B cell (primary cell): ENCODE data around the gene PRDM15. TPM values are rescaled to one million over a fixed set of nuclear protein-coding genes. Genes with fewer than 3 reads are reported as not detected.

Experiments
- ATAC-seq: fragments of 200-7000 bp; cut with Tn5 transposase; one replicate; pipeline ENCODE4 v1.10.0; 2021; ENCODE audit warnings: low read depth, mild to moderate bottlenecking, moderate number of reproducible peaks, moderate library complexity
- CTCF ChIA-PET: fragments of 350-600 bp; sonication (Branson Sonifier 250); formaldehyde crosslinking; loops from one replicate; lab custom pipeline; 2021; ENCODE audit warnings: antibody characterized with exemption, inconsistent platforms; lab: Charles Lee
- POLR2A ChIA-PET: fragments of 350-600 bp; sonication (Branson Sonifier 250); formaldehyde crosslinking; loops from one replicate; lab custom pipeline; 2021; ENCODE audit warnings: antibody characterized with exemption; lab: Charles Lee
- DNase-seq: peaks from one replicate; pipeline ENCODE4 v3.0.0; 2013
- H2AFZ ChIP-seq: 2 replicates; pipeline ENCODE4 v1.6.1; 2012; ENCODE audit warnings: mild to moderate bottlenecking, low read depth, low read length; ENCODE audit not compliant: insufficient read depth, poor library complexity, severe bottlenecking
- H3K27ac ChIP-seq, 2 donors: 1 replicate in 1 of 2; 2 replicates in 1 of 2; pipeline ENCODE4 v1.5.1; 2012 to 2013; ENCODE audit warnings: low read length in 2 of 2, mild to moderate bottlenecking in 2 of 2, moderate library complexity in 1 of 2
- H3K27me3 ChIP-seq, 4 experiments: fragments of 200-600 bp in 1 of 4; sonication (generic) in 1 of 4; replicated peaks in 1 of 4; 1 replicate in 2 of 4; 2 replicates in 2 of 4; pipeline versions ENCODE4 v1.6.1 to v1.7.0; 2013 to 2016; ENCODE audit warnings: low read length in 3 of 4, mild to moderate bottlenecking in 2 of 4, mixed read lengths in 1 of 4, moderate library complexity in 1 of 4; ENCODE audit not compliant: insufficient read depth in 4 of 4, control insufficient read depth in 3 of 4; ENCODE audit errors: control extremely low read depth in 1 of 4
- H3K36me3 ChIP-seq, 2 experiments: replicated peaks in 1 of 2; 1 replicate in 1 of 2; 2 replicates in 1 of 2; pipeline versions ENCODE4 v1.6.1 to v1.7.1; 2013; ENCODE audit warnings: low read length in 1 of 2; ENCODE audit not compliant: insufficient read depth in 2 of 2, control insufficient read depth in 1 of 2; ENCODE audit errors: control extremely low read depth in 1 of 2, extremely low read depth in 1 of 2
- H3K4me1 ChIP-seq, 2 donors: fragments of 200-600 bp in 1 of 2; sonication (generic) in 1 of 2; 1 replicate in 1 of 2; 2 replicates in 1 of 2; pipeline versions ENCODE4 v1.5.1 to v1.6.1; 2013 to 2017; ENCODE audit warnings: low read length in 2 of 2; ENCODE audit not compliant: control insufficient read depth in 2 of 2, insufficient read depth in 2 of 2
- H3K4me2 ChIP-seq: replicated peaks from 2 replicates; pipeline ENCODE3; 2012; ENCODE audit warnings: mild to moderate bottlenecking, low read depth, low read length; ENCODE audit not compliant: poor library complexity, severe bottlenecking
- H3K4me3 ChIP-seq, 5 experiments: fragments of 200-600 bp in 1 of 5; sonication (generic) in 1 of 5; 1 replicate in 3 of 5; 2 replicates in 2 of 5; pipeline versions ENCODE4 v1.5.1 to v1.7.0; 2011 to 2016; ENCODE audit warnings: low read length in 4 of 5, mild to moderate bottlenecking in 4 of 5, low read depth in 2 of 5, control low read depth in 1 of 5, moderate library complexity in 1 of 5; ENCODE audit not compliant: insufficient read depth in 1 of 5; ENCODE audit errors: control extremely low read depth in 1 of 5, extremely low read depth in 1 of 5
- H3K79me2 ChIP-seq: fragments of 200-600 bp; sonication (generic); one replicate; pipeline ENCODE4 v1.6.0; 2016; ENCODE audit warnings: low read length; ENCODE audit not compliant: control insufficient read depth, insufficient read depth
- H3K9ac ChIP-seq: fragments of 200-600 bp; sonication (generic); 2 replicates; pipeline ENCODE4 v1.6.1; 2017; ENCODE audit warnings: mild to moderate bottlenecking, low read length, moderate library complexity
- H3K9me3 ChIP-seq, 3 donors: one replicate each; pipeline versions ENCODE4 v1.6.1 to v1.7.1; 2013; ENCODE audit warnings: low read length in 2 of 3; ENCODE audit not compliant: control insufficient read depth in 2 of 3, insufficient read depth in 1 of 3; ENCODE audit errors: control extremely low read depth in 1 of 3
- H4K20me1 ChIP-seq: 2 replicates; pipeline ENCODE4 v1.6.0; 2012; ENCODE audit warnings: mild to moderate bottlenecking, low read length; ENCODE audit not compliant: insufficient read depth, control insufficient read depth, poor library complexity, severe bottlenecking
- H3K27ac Mint-ChIP-seq: one replicate; pipeline ENCODE4 v1.8.0; 2021; ENCODE audit warnings: mixed read lengths
- H3K27me3 Mint-ChIP-seq: one replicate; pipeline ENCODE4 v1.8.0; 2021; ENCODE audit warnings: mixed read lengths
- H3K4me1 Mint-ChIP-seq: one replicate; pipeline ENCODE4 v1.8.0; 2021; ENCODE audit warnings: mixed read lengths
- H3K4me3 Mint-ChIP-seq: one replicate; pipeline ENCODE4 v1.8.0; 2021; ENCODE audit warnings: mixed read lengths
- H3K9me3 Mint-ChIP-seq: one replicate; pipeline ENCODE4 v1.8.0; 2022; ENCODE audit warnings: mixed read lengths; ENCODE audit not compliant: insufficient read depth
- EZH2 ChIP-seq: IDR thresholded peaks from 2 replicates; pipeline ENCODE4 v1.6.1; 2012; ENCODE audit warnings: borderline replicate concordance, low read depth, mild to moderate bottlenecking, moderate library complexity, low read length; ENCODE audit not compliant: insufficient read depth, poor library complexity, severe bottlenecking
- WGBS: methylation state at CpG from one replicate; pipeline ENCODE4 v1.1.5; 2013; ENCODE audit warnings: missing lambda C conversion rate; ENCODE audit not compliant: insufficient coverage; 5-methylcytosine and 5-hydroxymethylcytosine counted together
- intact Hi-C: fragments of 100-400 bp; cut with micrococcal nuclease; formaldehyde crosslinking; loops from one replicate; pipeline ENCODE4 v1.10.0; 2022
- polyA plus RNA-seq: library from polyadenylated mRNA; depleted of rRNA; stranded (reverse); fragments of >200 nt; gene quantifications from 2 replicates; pipeline ENCODE4 v1.2.3, GENCODE V29; 2012
- total RNA-seq, 2 donors: library from RNA; stranded (reverse); fragments of 120-200 nt in 1 of 2; gene quantifications; 1 replicate in 1 of 2; 2 replicates in 1 of 2; pipeline versions ENCODE4 v1.2.3 to v1.2.4, GENCODE V29; 2013 to 2022
- TF ChIP-seq, protein P1 (sequence below): fragments of 200-600 bp; IDR thresholded peaks from one replicate; pipeline ENCODE4 v1.8.0; 2022; ENCODE audit warnings: antibody characterized with exemption, mild to moderate bottlenecking

Gene PRDM15
- total and polyA plus RNA-seq, 2 donors (not counting 1 experiment from before 2014, with no cell fraction given) = 21.3 to 29.2 TPM

DNA sequence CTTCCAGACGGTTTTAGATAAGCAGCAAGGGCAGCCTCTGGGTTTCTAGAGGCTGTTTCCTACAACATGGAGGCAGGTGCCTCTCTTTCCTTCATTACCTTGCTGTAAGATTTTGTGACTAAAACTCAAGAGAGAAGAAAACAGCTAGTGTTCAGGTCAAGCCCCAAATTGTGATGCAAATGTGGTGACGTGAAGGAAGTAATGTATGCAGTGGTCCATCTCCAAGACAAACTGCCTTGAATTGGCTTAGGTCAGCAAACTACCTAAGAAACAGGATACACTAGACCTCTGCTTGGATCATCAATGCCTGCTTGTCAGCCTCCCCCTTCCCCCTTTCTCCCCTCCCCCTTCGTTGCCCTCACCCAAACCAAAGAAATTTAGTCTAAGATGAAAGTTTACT is 83.4 kb downstream of the PRDM15 start:
- DNase-seq (no peak), ATAC-seq (no peak)
- TF ChIP-seq EZH2 = no peak
- TF ChIP-seq, protein P1, sequence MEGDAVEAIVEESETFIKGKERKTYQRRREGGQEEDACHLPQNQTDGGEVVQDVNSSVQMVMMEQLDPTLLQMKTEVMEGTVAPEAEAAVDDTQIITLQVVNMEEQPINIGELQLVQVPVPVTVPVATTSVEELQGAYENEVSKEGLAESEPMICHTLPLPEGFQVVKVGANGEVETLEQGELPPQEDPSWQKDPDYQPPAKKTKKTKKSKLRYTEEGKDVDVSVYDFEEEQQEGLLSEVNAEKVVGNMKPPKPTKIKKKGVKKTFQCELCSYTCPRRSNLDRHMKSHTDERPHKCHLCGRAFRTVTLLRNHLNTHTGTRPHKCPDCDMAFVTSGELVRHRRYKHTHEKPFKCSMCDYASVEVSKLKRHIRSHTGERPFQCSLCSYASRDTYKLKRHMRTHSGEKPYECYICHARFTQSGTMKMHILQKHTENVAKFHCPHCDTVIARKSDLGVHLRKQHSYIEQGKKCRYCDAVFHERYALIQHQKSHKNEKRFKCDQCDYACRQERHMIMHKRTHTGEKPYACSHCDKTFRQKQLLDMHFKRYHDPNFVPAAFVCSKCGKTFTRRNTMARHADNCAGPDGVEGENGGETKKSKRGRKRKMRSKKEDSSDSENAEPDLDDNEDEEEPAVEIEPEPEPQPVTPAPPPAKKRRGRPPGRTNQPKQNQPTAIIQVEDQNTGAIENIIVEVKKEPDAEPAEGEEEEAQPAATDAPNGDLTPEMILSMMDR = no peak
- no peak overlapping the region for H3K27ac ChIP-seq
- 83% methylated on average over 1 of the region's 3 CpGs for WGBS
- no peak overlapping the region for H3K27ac Mint-ChIP-seq
- POLR2A ChIA-PET = no interaction called here
- no peak overlapping the region for H3K4me3 Mint-ChIP-seq
- H3K9me3 ChIP-seq = peaks cover 8 to 22% (median 10%) of the 10 kb centered on the region in 3 donors
- peaks cover 9% of the 10 kb centered on the region for H3K27me3 Mint-ChIP-seq
- H3K27me3 ChIP-seq = peaks cover 0 to 3% (median 0%) of the 10 kb centered on the region in 4 experiments
- no peak overlapping the region for H3K4me2 ChIP-seq
- intact Hi-C loops = no loop called here
- no peak overlapping the region for H2AFZ ChIP-seq
- no peaks in the 10 kb centered on the region for H4K20me1 ChIP-seq
- no peaks in the 10 kb centered on the region for H3K79me2 ChIP-seq
- CTCF ChIA-PET = interaction anchor here (2.6 kb wide), 1 partner anchor 21 kb away, joined by 8 read pairs; no protein-coding TSS in a partner anchor
- peaks cover 7% of the 10 kb centered on the region for H3K9me3 Mint-ChIP-seq
- peaks cover 0 to 17% of the 10 kb centered on the region in 2 experiments for H3K36me3 ChIP-seq
- no peaks in the 10 kb centered on the region for H3K4me1 ChIP-seq
- no peak overlapping the region for H3K9ac ChIP-seq
- no peak overlapping the region for H3K4me3 ChIP-seq
- H3K4me1 Mint-ChIP-seq = no peaks in the 10 kb centered on the region

DNA sequence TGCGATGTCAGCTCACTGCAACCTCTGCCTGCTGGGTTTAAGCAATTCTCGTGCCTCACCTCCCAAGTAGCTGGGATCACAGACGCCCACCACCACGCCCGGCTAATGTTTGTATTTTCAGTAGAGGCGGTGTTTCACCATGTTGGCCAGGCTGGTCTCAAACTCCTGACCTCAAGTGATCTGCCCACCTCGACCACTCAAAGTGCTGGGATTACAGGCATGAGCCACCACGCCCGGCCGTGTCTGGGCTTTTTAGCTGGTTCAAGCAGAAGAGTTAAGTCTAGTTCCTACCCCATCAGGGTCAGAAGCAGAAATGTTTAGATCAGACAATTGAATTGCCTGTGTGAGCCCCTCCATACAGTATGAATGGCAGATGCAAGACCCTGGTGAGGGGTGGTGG is 84.5 kb downstream of the PRDM15 start:
- Mint-ChIP-seq H3K27ac (no peak overlapping the region), H3K27me3 (peaks cover 10% of the 10 kb centered on the region), H3K4me1 (no peaks in the 10 kb centered on the region), H3K4me3 (no peak overlapping the region), H3K9me3 (peaks cover 7% of the 10 kb centered on the region)
- no peaks in the 10 kb centered on the region for H3K4me1 ChIP-seq
- H3K4me2 ChIP-seq = no peak overlapping the region
- no peak for ATAC-seq
- peaks cover 0 to 8% of the 10 kb centered on the region in 2 experiments for H3K36me3 ChIP-seq
- H3K4me3 ChIP-seq = no peak overlapping the region
- no peaks in the 10 kb centered on the region for H3K79me2 ChIP-seq
- H4K20me1 ChIP-seq = no peaks in the 10 kb centered on the region
- H2AFZ ChIP-seq = no peak overlapping the region
- POLR2A ChIA-PET = no interaction called here
- H3K27me3 ChIP-seq = peaks cover 0 to 3% (median 0%) of the 10 kb centered on the region in 4 experiments
- peaks cover 8 to 22% (median 10%) of the 10 kb centered on the region in 3 donors for H3K9me3 ChIP-seq
- no peak overlapping the region for H3K27ac ChIP-seq
- TF ChIP-seq EZH2 = no peak
- TF ChIP-seq, protein P1 = no peak
- intact Hi-C loops = no loop called here
- DNase-seq = no peak
- WGBS = 97% methylated on average over 10 of the region's 10 CpGs
- no peak overlapping the region for H3K9ac ChIP-seq
- CTCF ChIA-PET = interaction anchor here (2.6 kb wide), 1 partner anchor 22 kb away, joined by 8 read pairs; no protein-coding TSS in a partner anchor
